ENCODE results near the gene KCNC4.

The KCNC4 gene

DNA sequence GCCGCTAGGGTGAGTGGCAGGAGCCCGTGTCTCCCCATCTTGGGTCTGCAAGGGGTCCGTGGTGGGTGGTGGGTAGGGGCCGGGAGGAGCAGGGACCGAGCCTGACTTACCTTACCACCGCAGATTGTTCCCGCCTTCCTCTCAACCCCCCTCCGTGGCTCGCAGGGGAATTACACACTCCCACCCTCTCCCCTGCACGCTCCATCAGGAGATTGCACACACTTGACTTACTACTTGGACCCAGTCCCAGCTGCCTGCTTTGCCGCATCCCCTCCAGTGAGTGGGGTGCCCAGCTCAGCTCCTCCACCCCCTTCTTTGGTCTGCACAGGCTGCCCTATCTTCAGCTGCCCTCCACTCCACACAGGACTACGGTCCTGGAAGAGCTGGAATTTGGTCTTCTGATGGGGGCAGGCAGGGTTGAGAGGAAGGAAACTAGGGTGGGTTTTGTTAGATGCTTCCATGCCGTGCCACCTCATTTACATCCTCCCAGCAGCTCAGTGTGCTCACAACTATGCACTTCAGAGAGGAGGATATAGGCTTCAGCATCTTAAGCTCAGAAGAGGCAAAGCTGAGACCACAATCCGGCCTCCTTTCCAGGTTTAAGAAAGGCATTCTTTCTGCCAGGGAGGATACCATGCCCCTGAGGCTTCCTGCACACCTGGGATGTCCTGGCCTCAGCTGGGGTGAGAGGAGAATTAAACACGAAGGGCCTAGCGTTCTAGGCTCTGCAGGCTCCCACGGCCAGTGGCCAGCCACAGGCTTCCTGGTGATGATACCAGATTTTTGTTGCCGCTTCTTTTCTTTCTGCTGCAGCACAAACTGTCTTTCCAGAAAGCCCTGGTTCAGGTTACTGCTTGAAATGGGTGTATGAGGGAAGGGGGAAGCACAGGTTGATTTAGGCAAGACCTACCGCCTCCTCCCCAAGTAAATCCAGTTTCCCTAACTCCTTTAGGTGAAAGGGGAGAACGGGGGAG lies 2.3 kb downstream of the KCNC4 start:
- no peak for DNase-seq (ENCODE audit: low read depth)

GRCh38 chr1:110213143-110213540 lies 3.0 kb downstream of the KCNC4 start:
- no peak for DNase-seq (ENCODE audit: low read depth)

GRCh38 chr1:110214454-110215404 lies 4.6 kb downstream of the KCNC4 start:
- DNase-seq (ENCODE audit: low read depth), result no peak

GRCh38 chr1:110215621-110216515 lies 5.8 kb downstream of the KCNC4 start:
- DNase-seq (ENCODE audit: low read depth), result no peak

GRCh38 chr1:110216844-110217444 lies 6.8 kb downstream of the KCNC4 start:
- no peak for DNase-seq (ENCODE audit: low read depth)

DNA sequence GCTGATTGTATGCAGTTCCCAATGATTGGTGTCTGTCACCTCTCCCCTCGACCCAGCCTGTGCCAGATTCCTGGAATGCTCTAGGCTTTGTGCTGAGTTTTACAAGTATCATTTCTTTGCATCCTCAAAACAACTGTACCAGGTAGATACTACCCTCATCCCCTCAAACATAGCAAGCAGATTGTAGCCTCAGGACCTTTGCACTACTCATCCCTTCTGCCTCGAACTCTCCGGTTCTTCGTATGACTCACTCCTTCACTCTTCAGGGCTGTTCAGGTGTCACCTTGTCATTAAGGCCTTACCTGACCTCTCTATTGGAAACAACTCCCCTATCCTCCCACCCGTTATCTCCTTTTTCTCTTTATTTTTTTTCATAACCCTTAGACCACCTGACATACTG lies 8.0 kb downstream of the KCNC4 start:
- no peak for DNase-seq (ENCODE audit: low read depth)

- no peak for DNase-seq (ENCODE audit: low read depth)
These were observed 8.6 kb downstream of the KCNC4 start for GRCh38 chr1:110218739-110219138.

DNA sequence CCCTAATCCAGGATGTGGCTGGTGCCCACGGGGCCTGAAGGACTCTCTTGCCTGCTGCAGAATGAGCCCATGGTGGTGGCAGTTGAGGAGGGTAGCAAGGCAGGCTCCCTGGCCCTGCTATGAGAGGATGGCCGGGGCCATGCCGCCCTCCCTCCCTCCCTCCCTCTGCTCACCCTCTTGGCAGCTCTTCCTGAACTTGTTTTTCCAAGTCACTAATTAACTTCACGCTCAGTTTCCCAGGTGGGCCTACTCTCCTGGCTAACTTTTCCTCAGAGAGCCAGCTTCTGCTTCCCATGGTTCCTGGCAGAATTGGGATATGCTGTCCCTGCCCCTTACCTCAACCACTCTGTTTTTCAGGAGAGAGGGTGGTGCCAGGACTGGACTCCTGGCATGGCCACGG lies 10.2 kb downstream of the KCNC4 start:
- DNase-seq (ENCODE audit: low read depth), result no peak

DNA sequence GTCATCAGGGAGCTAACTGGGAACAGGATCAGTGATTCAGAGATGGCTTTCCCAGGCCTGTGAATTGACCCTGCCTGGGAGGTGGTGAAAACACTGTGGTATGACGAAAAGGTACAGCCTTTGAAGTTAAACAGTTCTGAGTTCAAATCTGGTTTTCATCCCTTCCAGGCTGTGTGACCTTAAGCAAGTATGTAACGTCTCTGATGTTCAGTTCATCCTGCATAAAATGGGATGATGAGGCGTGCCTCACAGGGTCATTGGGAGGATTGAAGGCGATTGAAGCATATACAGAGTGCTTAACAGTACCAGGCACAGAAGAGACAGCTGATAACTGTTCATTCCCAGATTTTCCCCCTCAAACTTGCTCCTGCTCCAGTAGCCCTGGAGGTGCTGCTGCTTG lies 11.0 kb downstream of the KCNC4 start:
- DNase-seq (ENCODE audit: low read depth), result no peak

DNA sequence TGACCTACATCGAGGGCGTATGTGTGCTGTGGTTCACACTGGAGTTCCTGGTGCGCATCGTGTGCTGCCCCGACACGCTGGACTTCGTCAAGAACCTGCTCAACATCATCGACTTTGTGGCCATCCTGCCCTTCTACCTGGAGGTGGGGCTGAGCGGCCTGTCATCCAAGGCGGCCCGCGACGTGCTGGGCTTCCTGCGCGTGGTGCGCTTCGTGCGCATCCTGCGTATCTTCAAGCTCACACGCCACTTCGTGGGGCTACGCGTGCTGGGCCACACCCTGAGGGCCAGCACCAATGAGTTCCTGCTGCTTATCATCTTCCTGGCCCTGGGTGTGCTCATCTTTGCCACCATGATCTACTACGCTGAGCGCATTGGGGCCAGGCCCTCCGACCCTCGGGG lies 13.0 kb downstream of the KCNC4 start:
- DNase-seq (ENCODE audit: low read depth), result no peak

GRCh38 chr1:110223581-110223980 lies 13.5 kb downstream of the KCNC4 start:
- DNase-seq (ENCODE audit: low read depth), result no peak

DNA sequence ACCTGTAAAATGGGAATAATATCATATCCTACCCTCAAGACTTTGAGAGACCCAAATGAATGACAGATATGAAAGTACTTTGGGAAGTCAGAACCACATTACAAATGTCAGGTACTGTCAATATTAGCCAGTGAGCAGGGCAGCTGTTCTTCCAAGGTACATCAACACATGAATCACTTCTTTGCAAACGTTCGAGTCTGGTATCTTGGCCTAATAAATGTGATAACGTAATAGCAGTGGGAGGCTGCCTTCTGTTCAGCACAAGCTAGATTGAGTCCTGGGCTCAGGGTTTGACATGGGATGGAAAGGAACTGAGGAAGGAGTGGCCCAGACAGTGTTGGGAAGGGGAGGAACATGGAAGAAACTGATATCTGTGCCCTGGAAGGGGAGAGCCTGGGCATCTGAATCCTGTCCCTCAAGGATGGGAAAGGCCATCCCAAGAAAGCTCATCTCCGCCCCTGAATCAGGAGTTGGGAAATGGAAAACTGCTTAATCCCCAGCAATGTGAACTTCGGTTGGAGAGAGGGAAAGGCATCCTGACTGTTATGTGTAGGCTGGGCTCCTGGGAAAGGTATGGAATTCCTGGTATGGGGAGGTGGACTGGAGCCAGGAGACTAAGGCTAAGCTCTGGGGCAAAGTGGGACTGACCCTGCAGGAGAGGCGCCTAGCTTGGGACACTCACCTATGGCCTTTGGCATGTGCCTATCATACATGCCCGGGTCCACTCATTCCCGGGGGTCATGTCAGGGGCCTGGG lies 14.3 kb downstream of the KCNC4 start:
- DNase-seq (ENCODE audit: low read depth), result no peak

DNA sequence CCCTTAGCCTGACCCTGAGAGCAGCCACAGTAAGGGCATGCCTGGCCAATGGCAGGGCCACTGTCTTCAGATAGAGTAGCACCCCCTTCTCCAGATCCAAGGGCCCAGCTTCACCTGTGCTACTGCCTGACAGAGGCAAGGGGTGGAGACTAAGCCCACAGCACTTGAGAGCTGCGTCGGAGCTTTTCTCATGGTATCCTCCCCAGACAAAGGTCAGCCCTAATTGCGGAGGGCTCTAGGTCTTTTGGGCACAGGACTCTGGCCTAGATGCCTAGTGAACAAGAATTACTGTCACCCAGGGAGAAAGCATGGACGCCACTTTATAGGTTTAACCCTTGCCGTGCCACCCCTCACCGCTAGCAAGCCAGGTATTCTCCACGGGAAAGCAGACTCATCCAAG lies 15.1 kb downstream of the KCNC4 start:
- DNase-seq (ENCODE audit: low read depth), result no peak

- DNase-seq (ENCODE audit: low read depth), result no peak
These were observed 15.8 kb downstream of the KCNC4 start for GRCh38 chr1:110225756-110226404.

GRCh38 chr1:110227774-110228173 lies 17.7 kb downstream of the KCNC4 start:
- DNase-seq (ENCODE audit: low read depth), result no peak

DNA sequence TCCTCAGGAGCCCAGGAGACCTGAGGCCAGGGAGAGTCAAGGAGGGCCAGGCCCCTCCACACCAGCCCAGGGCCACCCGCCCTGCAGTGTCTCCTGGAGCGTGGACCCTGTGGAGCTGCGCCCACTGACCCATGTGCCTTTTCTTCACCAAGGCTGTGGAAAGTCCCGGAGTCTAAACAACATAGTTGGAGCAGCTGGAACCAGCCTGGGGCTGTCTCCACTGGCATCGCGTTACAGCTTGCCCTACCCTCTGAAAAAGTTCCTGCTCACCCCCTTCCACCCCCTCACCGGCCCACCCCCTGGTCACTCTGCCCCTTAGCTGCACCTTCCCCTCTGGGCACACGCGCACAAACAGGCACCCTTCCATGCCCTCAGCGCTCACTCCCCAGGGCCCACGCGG lies 18.3 kb downstream of the KCNC4 start:
- DNase-seq (ENCODE audit: low read depth), result no peak

- DNase-seq (ENCODE audit: low read depth), result no peak
These were observed 18.8 kb downstream of the KCNC4 start for GRCh38 chr1:110228869-110229268.

DNA sequence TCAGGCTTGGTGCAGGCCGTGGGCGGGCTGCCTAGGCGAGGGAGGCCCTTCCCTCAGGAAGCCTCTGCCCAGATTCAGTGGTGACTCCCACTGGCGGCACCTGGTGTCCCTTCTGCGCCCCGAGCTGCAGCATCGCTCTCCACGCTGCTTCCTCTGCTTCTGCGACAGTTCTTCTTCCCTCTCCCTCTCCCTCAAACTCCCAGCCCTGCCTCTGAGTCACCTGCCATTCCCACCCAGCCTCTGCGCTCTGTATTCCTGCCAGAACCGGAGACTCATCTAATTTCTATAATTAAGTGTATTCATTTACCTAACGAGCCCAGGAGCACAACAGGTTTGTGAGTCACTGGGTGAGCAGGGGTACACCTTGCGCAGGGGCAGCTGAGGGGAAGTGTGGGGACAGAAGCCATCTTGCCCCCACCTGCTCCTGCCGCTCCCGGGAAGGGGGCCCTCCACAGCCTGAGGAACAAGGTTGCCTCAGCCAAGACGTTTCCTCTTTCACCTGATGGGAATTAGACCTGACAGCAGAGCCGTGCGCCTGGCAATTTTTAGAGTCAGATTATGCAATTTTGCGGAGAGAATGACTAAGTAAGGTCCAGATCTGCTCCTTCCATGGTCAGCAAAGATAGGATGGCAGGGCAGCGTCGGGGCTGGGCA lies 19.4 kb downstream of the KCNC4 start:
- DNase-seq (ENCODE audit: low read depth), result no peak

DNA sequence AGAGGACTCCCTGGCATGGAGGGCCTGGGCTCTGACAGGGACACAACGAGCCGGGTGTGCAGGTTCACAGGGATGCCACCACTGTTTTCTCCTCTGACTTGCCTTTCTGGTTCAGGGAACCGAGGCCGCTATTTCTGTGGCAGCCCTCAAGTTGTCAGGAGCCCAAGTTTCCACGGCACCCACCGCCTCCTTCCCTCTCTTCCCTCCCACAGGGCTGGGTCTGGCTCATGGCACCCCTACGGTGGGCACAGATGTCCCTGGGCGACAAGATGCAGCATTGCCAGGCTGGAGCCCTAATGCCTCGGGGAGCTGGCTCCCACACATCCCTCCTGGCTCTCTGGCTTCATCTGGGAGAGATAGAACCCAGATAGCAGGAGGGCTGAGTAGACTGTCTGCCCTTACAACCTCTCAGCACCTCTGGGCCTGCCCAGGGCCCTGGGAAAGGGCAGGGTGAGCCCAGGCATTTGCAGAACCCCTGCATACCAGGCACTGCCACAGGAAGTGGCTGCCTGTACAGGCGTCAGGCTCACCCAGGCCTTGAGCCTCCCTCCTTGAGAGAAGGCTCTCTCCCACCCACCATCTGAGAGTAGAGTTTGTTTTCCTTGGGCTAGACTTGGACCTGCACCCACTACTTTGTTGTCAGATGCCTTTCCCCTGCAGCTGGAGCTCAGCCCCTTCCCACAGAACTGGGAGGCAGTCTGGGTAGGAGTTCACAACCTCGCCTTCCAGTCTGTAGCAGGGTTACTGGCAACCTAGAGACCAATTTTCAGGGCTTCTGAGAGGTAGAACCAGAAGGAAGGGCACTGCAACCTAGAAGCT lies 20.5 kb downstream of the KCNC4 start:
- DNase-seq (ENCODE audit: low read depth), result no peak
